Loucy (cell line): Measurements from ENCODE around the gene TIE1.

ENCODE experiments used
- H2AFZ ChIP-seq: fragments of 200-600 bp; sonication (generic); 2 replicates; pipeline ENCODE4 v1.6.0; 2016; ENCODE audit warnings: antibody characterized with exemption, mild to moderate bottlenecking, low read length, moderate library complexity
- H3F3A ChIP-seq: fragments of 200-600 bp; 2 replicates; pipeline ENCODE4 v1.6.0; 2016; ENCODE audit warnings: antibody characterized with exemption, low read depth, mild to moderate bottlenecking
- H3K27me3 ChIP-seq: fragments of 200-600 bp; sonication (generic); 2 replicates; pipeline ENCODE4 v1.6.1; 2014; ENCODE audit warnings: low read length, mild to moderate bottlenecking; ENCODE audit not compliant: insufficient read depth, poor library complexity, severe bottlenecking
- H3K36me3 ChIP-seq: fragments of 200-600 bp; sonication (generic); 2 replicates; pipeline ENCODE4 v1.6.1; 2016; ENCODE audit warnings: low read length; ENCODE audit not compliant: insufficient read depth
- H3K4me1 ChIP-seq: fragments of 200-600 bp; sonication (generic); 2 replicates; pipeline ENCODE4 v1.5.1; 2014; ENCODE audit warnings: low read length, mild to moderate bottlenecking; ENCODE audit not compliant: insufficient read depth, poor library complexity, severe bottlenecking
- H3K4me2 ChIP-seq: fragments of 200-600 bp; sonication (generic); 2 replicates; pipeline ENCODE4 v1.6.0; 2014; ENCODE audit warnings: antibody characterized with exemption, low read length, low read depth, mild to moderate bottlenecking; ENCODE audit not compliant: poor library complexity, severe bottlenecking
- H3K4me3 ChIP-seq: fragments of 200-600 bp; sonication (generic); 2 replicates; pipeline ENCODE4 v1.5.1; 2014; ENCODE audit warnings: low read length, mild to moderate bottlenecking, mixed read lengths; ENCODE audit not compliant: poor library complexity, severe bottlenecking
- H3K79me2 ChIP-seq: fragments of 200-600 bp; sonication (generic); 2 replicates; pipeline ENCODE4 v1.6.1; 2014; ENCODE audit warnings: low read length; ENCODE audit not compliant: insufficient read depth
- H3K9ac ChIP-seq: fragments of 200-600 bp; sonication (generic); 2 replicates; pipeline ENCODE4 v1.6.0; 2014; ENCODE audit warnings: mild to moderate bottlenecking, low read depth, low read length, moderate library complexity; ENCODE audit not compliant: poor library complexity, severe bottlenecking
- H3K9me2 ChIP-seq: fragments of 200-600 bp; sonication (generic); replicated peaks from 2 replicates; pipeline ENCODE4 v1.6.1; 2016; ENCODE audit warnings: low read depth, low read length, mixed read lengths
- H3K9me3 ChIP-seq: fragments of 200-600 bp; sonication (generic); 2 replicates; pipeline ENCODE4 v1.6.1; 2014; ENCODE audit warnings: mild to moderate bottlenecking, antibody characterized with exemption, low read length, low read depth; ENCODE audit not compliant: insufficient read depth
- H4K20me1 ChIP-seq: fragments of 200-600 bp; sonication (generic); 2 replicates; pipeline ENCODE4 v1.6.0; 2014; ENCODE audit warnings: antibody characterized with exemption, low read length, mild to moderate bottlenecking; ENCODE audit not compliant: insufficient read depth, poor library complexity, severe bottlenecking
- CTCF ChIP-seq: fragments of 200-600 bp; sonication (generic); conservative IDR thresholded peaks from 2 replicates; pipeline ENCODE4 v1.5.1; 2014; ENCODE audit warnings: mild to moderate bottlenecking, antibody characterized with exemption, low read length
- EZH2phosphoT487 ChIP-seq: fragments of 200-600 bp; IDR thresholded peaks from 2 replicates; pipeline ENCODE4 v1.6.1; 2018; ENCODE audit warnings: antibody characterized with exemption, mild to moderate bottlenecking, moderate library complexity, borderline replicate concordance

Gene TIE1

GRCh38 chr1:43269627-43270375 is 31.0 kb upstream of the TIE1 start, which contains the start of gene TMEM125:
Gene TMEM125 (plus strand): TSS chr1:43269983. CDS start chr1:43272723, 2,740 bp downstream.
- H3K4me2 ChIP-seq, result no peak within 1 kb of the TSS
- no peaks in the 10 kb centered on the region for H3F3A ChIP-seq
- TF ChIP-seq CTCF, result no peak
- TF ChIP-seq EZH2phosphoT487, result no peak

GRCh38 chr1:43270421-43271095 is 30.2 kb upstream of the TIE1 start:
- H3F3A ChIP-seq, result no peaks in the 10 kb centered on the region
- H3K9ac ChIP-seq, result no peak overlapping the region
- H3K27me3 ChIP-seq, result peaks cover 68% of the 10 kb centered on the region
- no peak overlapping the region for H3K4me3 ChIP-seq
- no peaks in the 10 kb centered on the region for H3K36me3 ChIP-seq
- no peaks in the 10 kb centered on the region for H3K9me3 ChIP-seq
- TF ChIP-seq EZH2phosphoT487 (no peak), CTCF (no peak)
- H4K20me1 ChIP-seq, result no peaks in the 10 kb centered on the region
- no peak overlapping the region for H3K4me2 ChIP-seq
- H3K4me1 ChIP-seq, result peaks cover 8% of the 10 kb centered on the region
- no peak overlapping the region for H2AFZ ChIP-seq
- H3K79me2 ChIP-seq, result no peaks in the 10 kb centered on the region
- no peaks in the 10 kb centered on the region for H3K9me2 ChIP-seq

More at GRCh38 chr1:43269627-43270375, 31.0 kb upstream of the TIE1 start, which contains the start of gene TMEM125:
- no peaks in the 10 kb centered on the region for H3K36me3 ChIP-seq
- H2AFZ ChIP-seq, result no peak within 1 kb of the TSS
- H3K27me3 ChIP-seq, result peaks cover 62% of the 10 kb centered on the region
- H3K9ac ChIP-seq, result no peak within 1 kb of the TSS
- H4K20me1 ChIP-seq, result no peaks in the 10 kb centered on the region
- no peaks in the 10 kb centered on the region for H3K9me3 ChIP-seq
- H3K4me1 ChIP-seq, result peaks cover 8% of the 10 kb centered on the region
- no peak within 1 kb of the TSS for H3K4me3 ChIP-seq
- H3K79me2 ChIP-seq, result no peaks in the 10 kb centered on the region
- no peaks in the 10 kb centered on the region for H3K9me2 ChIP-seq

GRCh38 chr1:43271186-43272118 is 29.3 kb upstream of the TIE1 start:
- no peaks in the 10 kb centered on the region for H3K36me3 ChIP-seq
- H3K27me3 ChIP-seq, result peaks cover 69% of the 10 kb centered on the region
- no peak overlapping the region for H3K9ac ChIP-seq
- H3K4me3 ChIP-seq, result no peak overlapping the region
- no peaks in the 10 kb centered on the region for H3K79me2 ChIP-seq
- no peaks in the 10 kb centered on the region for H4K20me1 ChIP-seq
- no peaks in the 10 kb centered on the region for H3F3A ChIP-seq
- H3K9me2 ChIP-seq, result no peaks in the 10 kb centered on the region
- TF ChIP-seq CTCF, result no peak
- no peak for TF ChIP-seq EZH2phosphoT487
- no peak overlapping the region for H3K4me2 ChIP-seq
- no peak overlapping the region for H2AFZ ChIP-seq
- H3K4me1 ChIP-seq, result peaks cover 8% of the 10 kb centered on the region
- H3K9me3 ChIP-seq, result no peaks in the 10 kb centered on the region
